Neural crest cell (in vitro differentiated cells): Measurements from ENCODE around the gene HDAC10. TPM values are rescaled to one million over a fixed set of nuclear protein-coding genes. Genes with fewer than 3 reads are reported as not detected.

ENCODE experiments used
- DNase-seq: peaks from one replicate; pipeline ENCODE4 v3.0.0; 2021; ENCODE audit warnings: low read depth, mixed read lengths, low spot score
- H3K27ac Mint-ChIP-seq: one replicate; pipeline ENCODE4 v1.8.0; 2021; ENCODE audit warnings: mild to moderate bottlenecking, mixed read lengths; ENCODE audit not compliant: unreplicated experiment
- H3K27me3 Mint-ChIP-seq: 2 replicates; pipeline ENCODE4 v1.8.0; 2021; ENCODE audit warnings: low read depth, mild to moderate bottlenecking, mixed read lengths
- H3K36me3 Mint-ChIP-seq: 2 replicates; pipeline ENCODE4 v1.8.0; 2021; ENCODE audit warnings: low read depth, mild to moderate bottlenecking, mixed read lengths
- H3K4me1 Mint-ChIP-seq: 2 replicates; pipeline ENCODE4 v1.8.0; 2021; ENCODE audit warnings: mixed read lengths
- H3K4me3 Mint-ChIP-seq: one replicate; pipeline ENCODE4 v1.8.0; 2021; ENCODE audit warnings: mild to moderate bottlenecking, mixed read lengths
- H3K9me3 Mint-ChIP-seq: 2 replicates; pipeline ENCODE4 v1.8.0; 2021; ENCODE audit warnings: mixed read lengths
- CTCF ChIP-seq: fragments of 200-600 bp; sonication (generic); conservative IDR thresholded peaks from 2 replicates; pipeline ENCODE4 v1.5.0; 2021; ENCODE audit warnings: antibody characterized with exemption, mild to moderate bottlenecking
- total RNA-seq: library from RNA; stranded (reverse); gene quantifications from 2 replicates; pipeline ENCODE4 v1.2.1, GENCODE V29; 2021

The HDAC10 gene
- total RNA-seq, 1 donor from 2014 or later, result 52.9 TPM

GRCh38 chr22:50278461-50278860 lies 27.4 kb upstream of the HDAC10 start:
- no peak for TF ChIP-seq CTCF

GRCh38 chr22:50277761-50278160 lies 26.7 kb upstream of the HDAC10 start:
- H3K4me1 Mint-ChIP-seq, result peaks cover 8% of the 10 kb centered on the region
- H3K27ac Mint-ChIP-seq, result no peak overlapping the region
- H3K27me3 Mint-ChIP-seq, result peaks cover 6% of the 10 kb centered on the region
- no peak for DNase-seq
- no peak overlapping the region for H3K4me3 Mint-ChIP-seq
- no peaks in the 10 kb centered on the region for H3K9me3 Mint-ChIP-seq
- no peak for TF ChIP-seq CTCF
- peaks cover 8% of the 10 kb centered on the region for H3K36me3 Mint-ChIP-seq

More at GRCh38 chr22:50278461-50278860, 27.4 kb upstream of the HDAC10 start:
- peaks cover 8% of the 10 kb centered on the region for H3K36me3 Mint-ChIP-seq
- peaks cover 8% of the 10 kb centered on the region for H3K4me1 Mint-ChIP-seq
- no peak overlapping the region for H3K27ac Mint-ChIP-seq
- no peaks in the 10 kb centered on the region for H3K9me3 Mint-ChIP-seq
- peaks cover 5% of the 10 kb centered on the region for H3K27me3 Mint-ChIP-seq
- no peak for DNase-seq
- no peak overlapping the region for H3K4me3 Mint-ChIP-seq

- DNase-seq, result no peak
- peak; percentile 44 for TF ChIP-seq CTCF
- Mint-ChIP-seq H3K4me1 (peaks cover 8% of the 10 kb centered on the region), H3K36me3 (peaks cover 8% of the 10 kb centered on the region), H3K27ac (no peak overlapping the region), H3K4me3 (no peak overlapping the region), H3K27me3 (peaks cover 12% of the 10 kb centered on the region), H3K9me3 (no peaks in the 10 kb centered on the region)
These were observed 25.1 kb upstream of the HDAC10 start for GRCh38 chr22:50276143-50276542.

- peaks cover 11% of the 10 kb centered on the region for H3K4me1 Mint-ChIP-seq
- no peaks in the 10 kb centered on the region for H3K9me3 Mint-ChIP-seq
- peaks cover 18% of the 10 kb centered on the region for H3K27me3 Mint-ChIP-seq
- H3K4me3 Mint-ChIP-seq, result no peak overlapping the region
- peaks cover 8% of the 10 kb centered on the region for H3K36me3 Mint-ChIP-seq
- no peak overlapping the region for H3K27ac Mint-ChIP-seq
- DNase-seq, result no peak
- no peak for TF ChIP-seq CTCF
These were observed 24.4 kb upstream of the HDAC10 start for GRCh38 chr22:50275181-50276055.

GRCh38 chr22:50274771-50275170 lies 23.7 kb upstream of the HDAC10 start:
- DNase-seq, result no peak
- Mint-ChIP-seq H3K4me3 (no peak overlapping the region), H3K4me1 (peaks cover 11% of the 10 kb centered on the region), H3K27ac (no peak overlapping the region), H3K36me3 (peaks cover 8% of the 10 kb centered on the region), H3K9me3 (no peaks in the 10 kb centered on the region), H3K27me3 (peaks cover 18% of the 10 kb centered on the region)
- TF ChIP-seq CTCF, result no peak
